Stomach (tissue), 4 donors: ENCODE results near the gene CDH8.

ENCODE experiments used
- EP300 ChIP-seq: sonication (generic); formaldehyde crosslinking; IDR thresholded peaks from one replicate; pipeline ENCODE4 v1.6.1; 2017; ENCODE audit warnings: antibody characterized with exemption
- POLR2AphosphoS5 ChIP-seq, 3 donors: sonication (generic); formaldehyde crosslinking; IDR thresholded peaks; one replicate each; pipeline ENCODE4 v1.6.1; 2016; ENCODE audit warnings: antibody characterized with exemption in 3 of 3
- TF ChIP-seq, protein P1 (sequence below), 7 experiments: fragments of 450-650 bp in 4 of 7; fragments of 200-600 bp in 3 of 7; sonication (generic) in 3 of 7; IDR thresholded peaks; one replicate each; pipeline ENCODE4 v1.5.1; 2016 to 2019; ENCODE audit warnings: antibody characterized with exemption in 7 of 7, control low read depth in 2 of 7, mild to moderate bottlenecking in 1 of 7

DNA sequence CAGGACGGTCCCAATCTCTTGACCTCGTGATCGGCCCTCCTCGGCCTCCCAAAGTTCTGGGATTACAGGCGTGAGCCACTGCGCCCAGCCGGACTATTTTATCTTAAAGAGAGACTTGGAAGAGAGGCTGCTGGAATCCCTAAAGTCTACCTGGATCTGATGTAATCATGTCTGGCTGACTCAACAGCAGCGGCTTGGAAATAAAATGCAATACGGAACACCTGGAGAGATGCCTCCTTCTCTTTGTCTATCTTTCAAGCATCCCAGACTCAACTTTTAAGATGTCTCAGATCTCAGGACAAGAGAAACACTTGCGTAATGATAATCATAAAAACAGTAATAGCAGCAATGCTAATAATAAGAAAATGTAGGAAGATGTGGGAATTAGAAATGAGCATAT is 95.6 kb downstream of the CDH8 start:
- TF ChIP-seq, protein P1, sequence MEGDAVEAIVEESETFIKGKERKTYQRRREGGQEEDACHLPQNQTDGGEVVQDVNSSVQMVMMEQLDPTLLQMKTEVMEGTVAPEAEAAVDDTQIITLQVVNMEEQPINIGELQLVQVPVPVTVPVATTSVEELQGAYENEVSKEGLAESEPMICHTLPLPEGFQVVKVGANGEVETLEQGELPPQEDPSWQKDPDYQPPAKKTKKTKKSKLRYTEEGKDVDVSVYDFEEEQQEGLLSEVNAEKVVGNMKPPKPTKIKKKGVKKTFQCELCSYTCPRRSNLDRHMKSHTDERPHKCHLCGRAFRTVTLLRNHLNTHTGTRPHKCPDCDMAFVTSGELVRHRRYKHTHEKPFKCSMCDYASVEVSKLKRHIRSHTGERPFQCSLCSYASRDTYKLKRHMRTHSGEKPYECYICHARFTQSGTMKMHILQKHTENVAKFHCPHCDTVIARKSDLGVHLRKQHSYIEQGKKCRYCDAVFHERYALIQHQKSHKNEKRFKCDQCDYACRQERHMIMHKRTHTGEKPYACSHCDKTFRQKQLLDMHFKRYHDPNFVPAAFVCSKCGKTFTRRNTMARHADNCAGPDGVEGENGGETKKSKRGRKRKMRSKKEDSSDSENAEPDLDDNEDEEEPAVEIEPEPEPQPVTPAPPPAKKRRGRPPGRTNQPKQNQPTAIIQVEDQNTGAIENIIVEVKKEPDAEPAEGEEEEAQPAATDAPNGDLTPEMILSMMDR (IDR thresholded peaks at IDR 0.05), result no peak
- TF ChIP-seq POLR2AphosphoS5 (IDR thresholded peaks at IDR 0.05) (no peak), EP300 (no peak)
